ENCODE data around the gene ATP6V1E1.

The ATP6V1E1 gene

GRCh38 chr22:17583151-17583550 is 45.4 kb downstream of the ATP6V1E1 start:
- no peaks in the 10 kb centered on the region for H3F3A ChIP-seq (ENCODE audit: insufficient read depth)
- no peak overlapping the region for H2AFZ ChIP-seq (ENCODE audit: low read depth, low read length, severe bottlenecking)
- no peaks in the 10 kb centered on the region for H3K9me3 ChIP-seq (ENCODE audit: insufficient read depth, low read length)
- no peak overlapping the region for H3K27ac ChIP-seq (ENCODE audit: low read depth, low read length)
- no peaks in the 10 kb centered on the region for H3K79me2 ChIP-seq (ENCODE audit: insufficient read depth, low read length)
- H3K9me2 ChIP-seq (replicated peaks; ENCODE audit: insufficient read depth, low read length) = no peaks in the 10 kb centered on the region
- no peaks in the 10 kb centered on the region for H3K36me3 ChIP-seq (ENCODE audit: low read length)
- TF ChIP-seq CTCF (IDR thresholded peaks at IDR 0.05; ENCODE audit: insufficient read depth, low read length, poor library complexity, severe bottlenecking) (no peak), EZH2phosphoT487 (conservative IDR thresholded peaks at IDR 0.05; ENCODE audit: low read length) (no peak)
- no peak overlapping the region for H3K4me2 ChIP-seq (ENCODE audit: low read depth, low read length, poor library complexity, severe bottlenecking)
- no peak overlapping the region for H3K9ac ChIP-seq (ENCODE audit: low read length)
- H3K27me3 ChIP-seq (ENCODE audit: low read length) = no peaks in the 10 kb centered on the region
- H3K4me3 ChIP-seq (ENCODE audit: insufficient read depth, low read length, poor library complexity, severe bottlenecking) = no peak overlapping the region
- no peaks in the 10 kb centered on the region for H4K20me1 ChIP-seq (ENCODE audit: low read depth, low read length)

GRCh38 chr22:17581631-17582030 is 46.9 kb downstream of the ATP6V1E1 start:
- H3K27me3 ChIP-seq (ENCODE audit: low read length) = no peaks in the 10 kb centered on the region
- no peak overlapping the region for H3K27ac ChIP-seq (ENCODE audit: low read depth, low read length)
- H3K79me2 ChIP-seq (ENCODE audit: insufficient read depth, low read length) = no peaks in the 10 kb centered on the region
- no peak overlapping the region for H3K4me3 ChIP-seq (ENCODE audit: insufficient read depth, low read length, poor library complexity, severe bottlenecking)
- H3K4me2 ChIP-seq (ENCODE audit: low read depth, low read length, poor library complexity, severe bottlenecking) = no peak overlapping the region
- no peaks in the 10 kb centered on the region for H4K20me1 ChIP-seq (ENCODE audit: low read depth, low read length)
- H3K9ac ChIP-seq (ENCODE audit: low read length) = no peak overlapping the region
- no peaks in the 10 kb centered on the region for H3F3A ChIP-seq (ENCODE audit: insufficient read depth)
- H3K9me2 ChIP-seq (replicated peaks; ENCODE audit: insufficient read depth, low read length) = no peaks in the 10 kb centered on the region
- no peak for TF ChIP-seq CTCF (IDR thresholded peaks at IDR 0.05; ENCODE audit: insufficient read depth, low read length, poor library complexity, severe bottlenecking)
- no peak for TF ChIP-seq EZH2phosphoT487 (conservative IDR thresholded peaks at IDR 0.05; ENCODE audit: low read length)
- no peaks in the 10 kb centered on the region for H3K9me3 ChIP-seq (ENCODE audit: insufficient read depth, low read length)
- H2AFZ ChIP-seq (ENCODE audit: low read depth, low read length, severe bottlenecking) = no peak overlapping the region
- H3K36me3 ChIP-seq (ENCODE audit: low read length) = no peaks in the 10 kb centered on the region

- Histone ChIP-seq H3K9me3 (ENCODE audit: insufficient read depth, low read length) (no peaks in the 10 kb centered on the region), H3K4me3 (ENCODE audit: insufficient read depth, low read length, poor library complexity, severe bottlenecking) (no peak overlapping the region), H2AFZ (ENCODE audit: low read depth, low read length, severe bottlenecking) (no peak overlapping the region), H4K20me1 (ENCODE audit: low read depth, low read length) (no peaks in the 10 kb centered on the region), H3K27me3 (ENCODE audit: low read length) (no peaks in the 10 kb centered on the region), H3K9me2 (replicated peaks; ENCODE audit: insufficient read depth, low read length) (no peaks in the 10 kb centered on the region), H3K36me3 (ENCODE audit: low read length) (no peaks in the 10 kb centered on the region), H3K9ac (ENCODE audit: low read length) (no peak overlapping the region), H3F3A (ENCODE audit: insufficient read depth) (no peaks in the 10 kb centered on the region), H3K27ac (ENCODE audit: low read depth, low read length) (no peak overlapping the region), H3K79me2 (ENCODE audit: insufficient read depth, low read length) (no peaks in the 10 kb centered on the region), H3K4me2 (ENCODE audit: low read depth, low read length, poor library complexity, severe bottlenecking) (no peak overlapping the region)
- no peak for TF ChIP-seq EZH2phosphoT487 (conservative IDR thresholded peaks at IDR 0.05; ENCODE audit: low read length)
- no peak for TF ChIP-seq CTCF (IDR thresholded peaks at IDR 0.05; ENCODE audit: insufficient read depth, low read length, poor library complexity, severe bottlenecking)
Observed at GRCh38 chr22:17581056-17581455, 47.5 kb downstream of the ATP6V1E1 start.

All from SU-DHL-6 (cell line).